Measurements from ENCODE around the gene DPP9.
"Not testable (repeated sequence)": the region's sequence is repeated elsewhere in the genome, so short reads cannot be mapped to it uniquely, and the experiment has no call there.

The DPP9 gene

GRCh38 chr19:4684312-4685095 is 39.1 kb downstream of the DPP9 start:
- no peak for DNase-seq

GRCh38 chr19:4682417-4683200 is 41.0 kb downstream of the DPP9 start:
- no peak for DNase-seq

DNA sequence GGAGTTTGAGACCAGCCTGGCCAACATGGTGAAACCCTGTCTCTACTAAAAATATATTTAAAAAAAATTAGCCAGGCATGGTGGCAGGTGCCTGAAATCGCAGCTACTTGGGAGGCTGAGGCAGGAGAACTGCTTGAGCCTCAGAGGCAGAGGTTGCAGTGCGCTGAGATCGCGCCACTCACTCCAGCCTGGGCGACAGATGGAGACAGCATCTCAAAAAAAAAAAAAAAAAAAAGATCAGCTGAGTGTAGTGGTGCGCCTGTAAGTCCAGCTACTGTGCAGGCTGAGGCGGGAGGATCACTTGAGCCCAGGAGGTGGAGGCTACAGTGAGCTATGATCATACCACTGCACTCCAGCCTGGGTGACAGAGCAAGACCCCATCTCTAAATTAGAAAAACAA is 43.6 kb downstream of the DPP9 start:
- DNase-seq, result not testable (repeated sequence)

DNA sequence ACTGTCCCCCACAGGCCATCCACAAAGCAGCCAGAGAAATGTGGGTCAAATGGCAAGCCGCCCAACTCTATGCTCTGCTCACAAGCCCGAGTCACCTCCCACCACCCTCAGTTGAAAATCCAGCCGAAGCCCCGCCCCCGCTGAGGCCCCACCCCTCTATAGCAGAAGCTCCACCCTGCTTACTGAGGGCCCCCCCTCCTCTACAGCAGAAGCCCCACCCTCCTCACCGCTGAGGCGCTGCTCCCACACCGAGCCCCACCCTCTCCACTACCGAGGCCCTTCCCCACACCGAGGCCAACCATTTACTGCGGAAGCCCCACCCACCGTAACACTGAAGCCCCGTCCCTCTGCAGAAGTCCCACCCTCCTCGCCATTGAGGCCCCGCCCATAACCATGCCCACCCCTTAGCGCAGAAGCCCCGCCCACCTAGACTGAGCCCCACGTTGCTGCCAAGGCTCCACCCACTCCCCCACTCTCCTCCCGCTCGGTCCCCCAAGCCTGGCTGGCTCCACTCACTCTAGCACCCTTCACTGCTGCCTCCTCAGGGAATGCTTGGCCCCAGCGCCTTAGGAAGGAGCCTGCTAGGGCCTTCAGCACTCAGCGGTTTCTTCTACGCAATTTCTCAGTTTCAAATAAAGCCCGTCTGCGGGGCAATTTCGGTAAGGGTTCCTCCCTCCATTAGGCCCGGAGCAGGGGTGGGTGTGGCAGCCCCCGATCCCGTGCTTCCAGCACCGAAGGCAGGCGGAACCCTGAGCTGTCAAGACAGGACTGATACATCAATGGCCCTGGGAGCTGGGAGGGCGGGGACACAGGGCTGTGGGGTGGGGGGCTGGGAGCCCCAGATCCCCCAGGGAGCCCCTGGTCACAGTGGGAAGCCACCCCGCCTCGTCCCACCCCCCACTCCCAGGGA is 44.5 kb downstream of the DPP9 start:
- DNase-seq, result no peak

DNA sequence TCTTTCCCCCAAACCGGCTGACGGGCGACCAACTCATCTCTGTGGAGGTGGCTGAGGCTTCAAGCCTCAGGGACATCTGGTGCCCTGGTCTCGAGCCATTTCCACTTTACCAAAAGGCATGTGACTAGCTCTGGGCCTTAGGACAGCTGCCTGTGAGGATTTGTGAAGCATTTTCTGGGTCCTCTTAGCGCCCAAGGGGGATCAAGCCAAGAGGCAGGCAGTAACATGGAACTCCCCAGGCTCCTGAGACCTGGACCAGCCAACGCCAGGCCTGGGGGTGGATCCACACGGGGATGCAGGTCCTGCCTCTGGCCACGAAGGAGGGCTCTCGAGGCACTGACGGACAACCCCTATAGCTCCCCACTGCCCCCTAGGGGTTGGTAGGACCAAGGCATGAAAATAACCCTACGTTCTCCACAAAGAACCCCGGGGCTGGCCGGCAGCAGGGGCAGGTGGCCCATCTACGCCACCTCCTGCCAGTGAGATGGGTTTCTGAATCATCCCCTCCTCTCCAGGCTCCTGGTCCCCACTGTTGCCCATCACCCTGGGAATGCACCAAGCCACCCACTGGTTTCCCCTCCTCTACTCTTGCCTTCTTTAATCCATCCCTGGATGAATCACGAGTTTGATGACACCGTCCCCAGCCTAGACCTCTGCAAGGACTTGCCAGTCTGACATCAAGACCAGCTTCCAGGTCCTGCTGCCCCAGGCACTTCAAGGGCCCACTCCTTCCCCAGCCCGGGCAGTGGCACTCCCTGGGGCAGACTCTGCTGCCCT is 46.5 kb downstream of the DPP9 start:
- no peak for DNase-seq

- no peak for DNase-seq
Measured at GRCh38 chr19:4675346-4675745, 48.3 kb downstream of the DPP9 start.

DNA sequence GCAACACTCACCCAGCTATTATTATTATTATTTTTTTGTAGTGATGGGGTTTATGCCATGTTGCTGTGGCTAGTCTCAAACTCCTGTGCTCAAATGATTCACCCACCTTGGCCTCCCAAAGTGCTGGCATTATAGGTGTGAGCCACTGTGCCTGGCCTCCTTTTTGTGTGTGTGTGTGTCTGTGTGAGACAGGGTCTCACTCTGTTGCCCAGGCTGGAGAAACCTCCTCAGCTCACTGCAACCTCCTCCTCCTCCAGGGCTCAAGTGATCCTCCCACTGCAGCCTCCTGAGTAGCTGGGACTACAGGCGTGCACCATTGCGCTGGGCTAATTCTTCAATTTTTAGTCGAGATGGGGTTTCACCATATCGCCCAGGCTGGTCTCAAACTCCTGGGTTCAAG is 49.9 kb downstream of the DPP9 start:
- no peak for DNase-seq

DNA sequence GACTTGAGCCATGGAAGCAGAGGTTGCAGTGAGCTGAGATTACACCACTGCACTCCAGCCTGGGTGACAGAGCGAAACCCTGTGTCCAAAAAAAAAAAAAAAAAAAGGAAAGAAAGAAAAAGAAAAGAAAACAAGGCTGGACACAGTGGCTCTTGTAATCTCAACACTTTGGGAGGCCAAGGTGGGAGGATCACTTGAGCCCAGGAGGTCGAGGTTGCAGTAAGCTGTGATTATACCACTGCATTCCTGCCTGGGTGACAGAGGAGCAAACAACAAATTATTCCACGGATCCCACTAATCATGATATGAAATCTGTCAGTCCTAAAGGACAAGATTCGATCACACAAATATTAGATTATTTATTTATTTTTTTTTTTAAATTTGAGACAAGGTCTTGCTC is 50.4 kb downstream of the DPP9 start:
- DNase-seq, result no peak

GRCh38 chr19:4671185-4671851 is 52.3 kb downstream of the DPP9 start:
- no peak for DNase-seq

GRCh38 chr19:4669723-4670480 is 53.7 kb downstream of the DPP9 start, which contains the start of gene MYDGF:
TSS of gene MYDGF (minus strand) at chr19:4670342. CDS start at chr19:4670334, 8 bp downstream.
- peak; percentile 94 for DNase-seq

DNA sequence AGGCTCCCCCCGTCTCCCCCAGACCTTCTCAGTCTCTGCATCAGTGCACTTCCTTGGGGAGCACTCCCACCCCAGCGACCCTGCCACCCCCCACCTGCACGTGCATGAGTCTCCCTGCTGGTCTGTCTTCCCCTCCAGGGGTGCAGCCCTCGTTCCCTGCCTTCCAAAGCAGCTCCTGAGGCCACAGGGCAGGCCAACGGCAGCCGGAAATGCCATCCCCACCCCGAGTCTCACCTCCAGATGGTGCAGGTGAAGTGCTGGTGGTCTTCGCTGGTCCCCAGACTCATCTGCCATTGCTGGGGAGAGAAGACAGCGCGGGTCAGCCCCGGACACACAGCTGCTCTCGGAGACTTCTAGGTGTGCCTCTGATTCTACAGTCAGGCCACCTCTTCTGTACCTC is 59.0 kb downstream of the DPP9 start:
- DNase-seq, result no peak

DNA sequence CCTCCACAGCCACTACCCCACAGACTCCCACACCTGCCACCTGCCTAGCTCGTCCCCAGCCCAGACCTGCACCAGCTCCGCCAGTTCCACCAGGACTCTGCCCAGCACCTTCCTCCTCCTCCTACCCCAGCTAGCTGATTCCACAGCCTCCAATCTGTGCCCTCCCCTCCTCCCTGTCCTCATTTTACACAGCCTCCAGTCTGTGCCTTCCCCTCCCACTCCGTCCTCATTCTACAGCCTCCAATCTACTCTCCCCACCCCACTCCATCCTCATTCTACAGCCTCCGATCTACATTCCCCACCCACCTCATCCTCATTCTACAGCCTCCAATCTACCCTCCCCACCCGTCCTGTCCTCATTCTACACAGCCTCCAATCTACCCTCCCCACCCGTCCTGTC is 60.8 kb downstream of the DPP9 start:
- no peak for DNase-seq

DNA sequence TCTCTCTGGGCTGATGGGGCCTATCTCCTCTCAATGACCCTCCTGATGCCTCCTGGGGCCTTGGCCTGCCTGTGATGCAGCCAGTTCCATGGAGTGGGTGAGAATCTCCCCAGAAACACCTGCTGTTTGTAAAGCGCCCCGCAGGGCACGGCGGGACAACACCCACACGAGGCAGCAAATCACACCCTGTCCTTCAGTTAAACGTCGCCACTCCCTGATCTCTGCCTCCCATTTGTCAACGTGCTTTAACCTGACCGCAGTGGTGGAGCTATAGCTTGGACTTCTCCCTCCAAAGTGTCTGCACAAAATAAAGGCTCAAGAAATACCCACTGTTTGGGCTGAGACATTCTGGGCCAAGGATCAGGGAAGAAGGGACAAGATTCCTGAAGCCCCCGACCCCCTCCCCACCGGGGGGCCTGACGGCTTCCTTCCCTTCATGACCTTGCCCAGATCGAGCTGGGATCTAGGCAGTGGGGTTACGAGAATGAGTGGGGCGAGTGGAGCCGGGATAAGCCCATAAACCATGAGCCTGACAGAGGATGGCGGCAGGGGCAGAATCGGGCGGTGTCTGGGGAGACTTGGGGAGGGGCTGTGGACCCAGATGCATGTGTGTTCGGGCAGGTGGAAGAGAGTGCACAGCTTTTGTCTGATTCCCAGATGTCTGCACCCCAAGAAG is 61.5 kb downstream of the DPP9 start:
- no peak for DNase-seq

- DNase-seq, result no peak
Measured at GRCh38 chr19:4660993-4661392, 62.6 kb downstream of the DPP9 start.

- DNase-seq, result no peak
Measured at GRCh38 chr19:4660181-4660791, 63.4 kb downstream of the DPP9 start.

DNA sequence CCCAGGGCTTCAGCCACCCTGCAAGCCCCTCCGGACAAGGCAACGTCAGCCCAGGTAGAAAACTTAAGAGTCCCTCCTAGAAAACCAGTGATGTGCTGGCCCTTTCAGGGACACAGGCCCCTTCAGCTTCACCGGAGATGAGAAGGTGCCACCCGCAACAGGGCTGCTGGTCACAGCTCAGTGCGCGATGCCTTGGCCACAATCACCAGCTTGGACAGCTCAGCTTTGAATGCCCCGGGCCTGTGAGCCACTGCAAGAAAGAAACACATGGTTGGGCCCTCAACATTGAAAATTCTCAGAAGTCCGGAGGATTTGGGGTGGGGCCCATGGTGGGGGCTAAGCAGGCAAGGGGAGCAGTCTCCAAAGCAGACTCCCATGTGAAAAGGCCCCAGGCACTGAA is 65.8 kb downstream of the DPP9 start:
- no peak for DNase-seq

- DNase-seq, result no peak
Measured at GRCh38 chr19:4657262-4657661, 66.4 kb downstream of the DPP9 start.

- DNase-seq, result no peak
Measured at GRCh38 chr19:4656102-4656501, 67.5 kb downstream of the DPP9 start.

DNA sequence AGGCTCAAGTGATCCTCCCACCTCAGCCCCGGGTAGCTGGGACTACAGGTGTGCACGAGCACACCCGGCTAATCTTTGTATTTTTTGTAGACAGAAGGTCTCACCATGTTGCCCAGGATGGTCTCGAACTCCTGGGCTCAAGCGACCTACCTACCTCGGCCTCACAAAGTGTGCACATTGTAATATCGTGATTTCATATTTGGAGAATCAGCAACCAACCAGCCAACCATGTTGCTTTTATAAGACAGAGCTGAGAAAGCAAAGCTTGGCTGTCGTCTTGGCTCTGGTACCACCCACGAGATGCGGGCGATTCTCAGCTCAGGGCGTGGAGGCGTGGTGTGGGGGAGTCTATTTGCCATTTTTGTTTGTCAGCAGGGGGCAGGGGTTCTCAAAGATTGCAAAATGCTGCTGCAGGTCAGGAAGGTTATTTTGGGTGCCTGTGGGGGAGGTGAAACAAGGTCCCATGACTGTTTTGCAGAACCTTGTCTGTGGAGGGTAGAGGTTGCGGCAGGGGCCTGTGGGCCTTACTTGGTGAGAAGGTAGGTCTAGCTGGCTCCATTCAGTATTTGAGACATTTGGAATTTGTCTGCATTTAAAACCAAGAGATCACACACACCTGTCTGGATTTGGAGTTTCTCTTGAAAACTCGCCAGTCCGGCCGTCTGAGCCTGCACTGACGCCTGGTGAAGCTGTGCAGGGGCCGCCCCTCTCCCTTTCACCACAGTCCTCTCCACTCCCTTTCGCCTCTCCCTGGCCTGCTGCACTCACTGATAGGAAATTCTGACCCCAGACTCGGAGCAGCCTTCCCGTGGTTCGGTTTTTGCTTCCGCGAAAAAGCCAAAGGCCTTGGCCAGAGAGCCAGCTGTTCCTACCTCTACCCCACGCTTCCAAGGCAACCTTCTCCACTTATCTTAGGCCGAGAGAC is 68.9 kb downstream of the DPP9 start:
- DNase-seq, result no peak

Data from right hindlimb (tissue), 1 donor.